ENCODE results near the gene PANK2.
A peak's percentile ranks its signal among the peaks of the same experiment; 100 is the strongest.
"Not testable (repeated sequence)": the region's sequence is repeated elsewhere in the genome, so short reads cannot be mapped to it uniquely, and the experiment has no call there.

The PANK2 gene

GRCh38 chr20:3901028-3901705 is 12.0 kb downstream of the PANK2 start:
- DNase-seq (ENCODE audit: low spot score), result no peak
- in situ Hi-C loops (cut with MboI; ENCODE audit: low pct_unique_long_range_greater_than_20kb, low sequenced_read_pairs, unreplicated experiment), result no loop called here
- no peak for TF ChIP-seq CTCF (IDR thresholded peaks at IDR 0.05; ENCODE audit: extremely low read depth, insufficient read depth, missing control alignments)

DNA sequence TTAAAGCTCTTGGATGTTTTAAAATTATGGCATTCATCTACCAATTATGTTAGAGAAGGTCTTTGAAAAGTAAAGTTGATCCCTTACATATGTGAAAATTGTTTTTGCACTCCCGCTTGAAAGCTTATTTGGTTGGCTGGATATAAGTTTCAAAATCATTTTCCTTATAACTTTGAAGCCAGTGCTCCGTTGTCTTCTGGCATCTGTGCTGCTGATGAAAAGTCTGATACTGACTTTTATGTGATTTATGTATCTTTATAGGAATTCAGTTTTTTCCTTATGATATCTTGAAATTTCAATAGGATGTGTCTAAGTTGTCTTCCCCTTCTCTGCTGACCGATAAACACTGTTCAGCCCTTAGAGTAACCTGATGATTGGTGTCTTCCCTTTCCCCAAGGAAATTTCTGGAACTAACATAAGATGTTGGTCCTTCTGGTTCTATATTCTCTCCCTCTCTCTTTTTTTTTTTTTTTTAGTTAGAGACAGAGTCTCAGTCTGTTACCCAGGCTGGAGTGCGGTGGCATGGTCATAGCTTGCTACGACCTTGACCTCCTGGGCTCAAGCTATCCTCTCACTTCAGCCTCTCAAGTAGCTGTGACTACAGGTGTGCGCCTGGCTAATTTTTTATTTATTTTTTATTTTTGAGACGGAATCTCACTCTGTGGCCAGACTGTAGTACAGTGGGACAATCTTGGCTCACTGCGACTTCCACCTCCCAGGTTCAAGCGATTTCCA is 12.7 kb downstream of the PANK2 start:
- no peak for DNase-seq (ENCODE audit: low spot score)
- in situ Hi-C loops (cut with MboI; ENCODE audit: low pct_unique_long_range_greater_than_20kb, low sequenced_read_pairs, unreplicated experiment), result no loop called here
- TF ChIP-seq CTCF (IDR thresholded peaks at IDR 0.05; ENCODE audit: extremely low read depth, insufficient read depth, missing control alignments), result no peak

DNA sequence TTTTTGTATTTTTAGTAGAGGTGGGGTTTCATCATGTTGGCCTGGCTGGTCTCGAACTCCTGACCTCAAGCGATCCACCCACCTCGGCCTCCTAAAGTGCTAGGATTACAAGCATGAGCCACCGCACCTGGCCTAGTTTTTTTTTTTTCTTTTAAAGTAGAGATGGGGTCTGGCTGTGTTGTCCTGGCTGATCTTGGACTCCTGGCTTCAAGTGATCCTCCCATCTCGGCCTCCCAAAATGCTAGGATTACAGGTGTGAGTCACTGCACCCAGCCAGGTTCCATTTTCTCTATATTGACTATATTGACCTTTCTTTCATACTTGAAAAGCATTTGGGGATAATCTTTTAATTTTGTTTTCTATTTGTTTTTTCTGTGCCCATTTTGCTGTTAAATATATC is 13.3 kb downstream of the PANK2 start:
- no peak for TF ChIP-seq CTCF (IDR thresholded peaks at IDR 0.05; ENCODE audit: extremely low read depth, insufficient read depth, missing control alignments)
- no peak for DNase-seq (ENCODE audit: low spot score)
- in situ Hi-C loops (cut with MboI; ENCODE audit: low pct_unique_long_range_greater_than_20kb, low sequenced_read_pairs, unreplicated experiment), result no loop called here

- no peak for DNase-seq (ENCODE audit: low spot score)
- TF ChIP-seq CTCF (IDR thresholded peaks at IDR 0.05; ENCODE audit: extremely low read depth, insufficient read depth, missing control alignments), result no peak
- in situ Hi-C loops (cut with MboI; ENCODE audit: low pct_unique_long_range_greater_than_20kb, low sequenced_read_pairs, unreplicated experiment), result no loop called here
These were observed 15.0 kb downstream of the PANK2 start for GRCh38 chr20:3904224-3904623.

DNA sequence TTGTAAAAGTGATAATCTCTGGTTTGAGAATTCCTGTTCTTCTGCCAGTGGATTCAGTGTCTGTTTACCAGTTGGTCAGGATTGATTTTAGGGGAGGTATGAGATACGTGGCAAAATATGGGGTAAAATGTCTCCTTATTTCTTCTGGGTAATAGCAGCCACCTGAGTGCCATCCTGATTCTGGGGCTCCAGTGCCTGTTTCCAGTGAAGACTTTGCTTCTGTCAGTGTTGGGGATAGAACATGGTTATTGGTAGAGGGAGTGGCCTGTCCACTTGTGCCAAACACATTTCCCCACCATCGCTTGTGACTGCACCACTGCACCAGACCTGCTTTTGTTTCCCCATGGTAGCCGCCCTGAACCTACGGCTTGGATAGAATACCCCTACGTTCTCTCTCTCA is 15.7 kb downstream of the PANK2 start:
- no peak for DNase-seq (ENCODE audit: low spot score)
- in situ Hi-C loops (cut with MboI; ENCODE audit: low pct_unique_long_range_greater_than_20kb, low sequenced_read_pairs, unreplicated experiment), result no loop called here
- no peak for TF ChIP-seq CTCF (IDR thresholded peaks at IDR 0.05; ENCODE audit: extremely low read depth, insufficient read depth, missing control alignments)

GRCh38 chr20:3906744-3907721 is 17.8 kb downstream of the PANK2 start:
- in situ Hi-C loops (cut with MboI; ENCODE audit: low pct_unique_long_range_greater_than_20kb, low sequenced_read_pairs, unreplicated experiment), result not testable (repeated sequence)
- peak; percentile 56 for DNase-seq (ENCODE audit: low spot score)

Measured in GM13977 (cell line).